Upper lobe of right lung (tissue), 1 donor: ENCODE measurements around the gene SCEL. TPM values are rescaled to one million over a fixed set of nuclear protein-coding genes. Genes with fewer than 3 reads are reported as not detected.
A peak's percentile ranks its signal among the peaks of the same experiment; 100 is the strongest.

ENCODE experiments used
- ATAC-seq: fragments of 200-7000 bp; cut with Tn5 transposase; one replicate; pipeline ENCODE4 v1.9.1; 2020; ENCODE audit warnings: mild to moderate bottlenecking, moderate library complexity
- DNase-seq: peaks from one replicate; pipeline ENCODE4 v3.0.0-alpha.2; 2020
- H3K27ac ChIP-seq: fragments of 200-600 bp; one replicate; pipeline ENCODE4 v1.8.0; 2022
- H3K27me3 ChIP-seq: fragments of 200-600 bp; one replicate; pipeline ENCODE4 v1.8.0; 2022; ENCODE audit warnings: mild to moderate bottlenecking
- H3K36me3 ChIP-seq: fragments of 200-600 bp; one replicate; pipeline ENCODE4 v1.8.0; 2022
- H3K4me1 ChIP-seq: fragments of 200-600 bp; one replicate; pipeline ENCODE4 v1.8.0; 2022
- H3K4me3 ChIP-seq: fragments of 200-600 bp; one replicate; pipeline ENCODE4 v1.8.0; 2022; ENCODE audit warnings: mild to moderate bottlenecking
- H3K9me3 ChIP-seq: fragments of 200-600 bp; one replicate; pipeline ENCODE4 v1.8.0; 2022
- CTCF ChIP-seq: fragments of 200-600 bp; IDR thresholded peaks from one replicate; pipeline ENCODE4 v1.8.0; 2022; ENCODE audit warnings: antibody characterized with exemption
- intact Hi-C: fragments of 100-400 bp; cut with DNase I; formaldehyde crosslinking; loops from one replicate; pipeline ENCODE4 v1.11.0; 2022
- total RNA-seq: library from RNA; stranded (reverse); fragmentation: NEBNext Ultra II Directional; extraction: Animal tissue kit (Norgen Biotek cat#: 25700); gene quantifications from one replicate; pipeline ENCODE4 v1.2.1, GENCODE V29; 2021
- donor health status: DM: no; HTN: yes; CAD: no; lungs with severe emphysema.

SCEL gene
- total RNA-seq, 1 donor from 2014 or later, result 109 TPM

GRCh38 chr13:77536358-77536757, 852 bp downstream of the SCEL start:
- no peaks in the 10 kb centered on the region for H3K36me3 ChIP-seq
- H3K4me3 ChIP-seq, result peak overlapping the region; percentile 29
- ATAC-seq (no peak), DNase-seq (no peak)
- peak overlapping the region; percentile 40 for H3K27ac ChIP-seq
- no peaks in the 10 kb centered on the region for H3K9me3 ChIP-seq
- H3K27me3 ChIP-seq, result no peaks in the 10 kb centered on the region
- no peaks in the 10 kb centered on the region for H3K4me1 ChIP-seq
- intact Hi-C loops, result no loop called here
- TF ChIP-seq CTCF, result no peak

- H3K27me3 ChIP-seq, result no peaks in the 10 kb centered on the region
- DNase-seq, result no peak
- H3K4me3 ChIP-seq, result peak overlapping the region; percentile 29
- ATAC-seq, result peak; percentile 71
- no peaks in the 10 kb centered on the region for H3K36me3 ChIP-seq
- intact Hi-C loops, result no loop called here
- H3K9me3 ChIP-seq, result no peaks in the 10 kb centered on the region
- H3K4me1 ChIP-seq, result no peaks in the 10 kb centered on the region
- no peak for TF ChIP-seq CTCF
- peak overlapping the region; percentile 40 for H3K27ac ChIP-seq
Measured at GRCh38 chr13:77537289-77537919, 1.9 kb downstream of the SCEL start.

- no peak for TF ChIP-seq CTCF
- intact Hi-C loops, result no loop called here
- Histone ChIP-seq H3K27ac (no peak overlapping the region), H3K4me3 (no peak overlapping the region), H3K4me1 (peaks cover 15% of the 10 kb centered on the region), H3K9me3 (no peaks in the 10 kb centered on the region), H3K27me3 (no peaks in the 10 kb centered on the region), H3K36me3 (no peaks in the 10 kb centered on the region)
- ATAC-seq (no peak), DNase-seq (no peak)
Measured at GRCh38 chr13:77543711-77544110, 8.2 kb downstream of the SCEL start.

GRCh38 chr13:77544355-77544754, 8.8 kb downstream of the SCEL start:
- intact Hi-C loops, result no loop called here
- Histone ChIP-seq H3K9me3 (no peaks in the 10 kb centered on the region), H3K4me3 (no peak overlapping the region), H3K4me1 (peaks cover 15% of the 10 kb centered on the region), H3K36me3 (no peaks in the 10 kb centered on the region), H3K27ac (no peak overlapping the region), H3K27me3 (no peaks in the 10 kb centered on the region)
- no peak for DNase-seq
- peak; percentile 77 for ATAC-seq
- no peak for TF ChIP-seq CTCF

- H3K36me3 ChIP-seq, result no peaks in the 10 kb centered on the region
- intact Hi-C loops, result no loop called here
- no peak overlapping the region for H3K27ac ChIP-seq
- no peaks in the 10 kb centered on the region for H3K27me3 ChIP-seq
- DNase-seq (no peak), ATAC-seq (no peak)
- peaks cover 15% of the 10 kb centered on the region for H3K4me1 ChIP-seq
- H3K9me3 ChIP-seq, result no peaks in the 10 kb centered on the region
- H3K4me3 ChIP-seq, result no peak overlapping the region
- no peak for TF ChIP-seq CTCF
Measured at GRCh38 chr13:77544758-77545338, 9.3 kb downstream of the SCEL start.
